Omental fat pad (tissue), 4 donors: ENCODE results near the gene AFAP1. TPM values are rescaled to one million over a fixed set of nuclear protein-coding genes. Genes with fewer than 3 reads are reported as not detected.

Experiments used
- ATAC-seq: fragments of 150-250 bp; one replicate; pipeline ENCODE4 v1.9.1; 2016; ENCODE audit warnings: mild to moderate bottlenecking, moderate library complexity; ENCODE audit not compliant: low FRiP score
- DNase-seq: peaks from one replicate; pipeline ENCODE4 v3.0.0-alpha.2; 2019; ENCODE audit warnings: low spot score
- total RNA-seq, 4 donors: library from RNA; depleted of rRNA; stranded (reverse); fragments of >200 nt; gene quantifications; one replicate each; pipeline ENCODE4 v1.1.0, GENCODE V29; 2016
- TF ChIP-seq, protein P1 (sequence below), 3 donors: fragments of 450-650 bp; IDR thresholded peaks; one replicate each; pipeline ENCODE4 v1.5.1; 2016 to 2017; ENCODE audit warnings: antibody characterized with exemption in 3 of 3, mild to moderate bottlenecking in 3 of 3, moderate library complexity in 2 of 3

The AFAP1 gene
- total RNA-seq, 4 donors from 2014 or later = 24.6 to 35.5 (median 26.9) TPM

DNA sequence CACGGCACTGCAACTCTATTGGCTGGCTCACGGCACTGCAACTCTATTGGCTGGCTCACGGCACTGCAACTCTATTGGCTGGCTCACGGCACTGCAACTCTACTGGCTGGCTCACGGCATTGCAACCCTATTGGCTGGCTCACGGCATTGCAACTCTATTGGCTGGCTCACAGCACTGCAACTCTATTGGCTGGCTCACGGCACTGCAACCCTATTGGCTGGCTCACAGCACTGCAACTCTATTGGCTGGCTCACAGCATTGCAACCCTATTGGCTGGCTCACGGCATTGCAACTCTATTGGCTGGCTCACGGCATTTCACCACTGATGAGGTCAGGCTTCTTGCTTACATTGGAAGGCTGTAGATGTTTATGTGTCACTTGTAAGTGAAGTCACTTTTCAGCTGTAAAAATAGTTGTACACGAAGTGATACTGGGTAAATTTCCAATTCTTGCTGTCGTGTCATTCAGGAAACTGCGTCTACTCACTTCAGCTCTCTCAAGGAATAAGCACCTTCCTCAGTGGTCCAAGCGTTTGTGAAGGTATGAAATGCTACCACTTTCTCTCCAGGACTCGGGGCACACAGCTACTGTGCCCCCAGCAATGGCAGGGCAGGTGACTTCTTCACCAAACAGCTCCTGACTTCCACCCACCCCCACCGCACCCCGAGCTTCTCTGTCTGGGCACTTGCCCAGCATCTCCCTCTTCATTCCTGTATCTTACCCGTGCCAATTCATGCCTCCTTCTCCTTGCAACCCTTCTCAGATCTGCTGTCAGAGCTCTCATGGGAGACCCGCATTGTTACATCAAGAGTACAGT is 141.3 kb downstream of the AFAP1 start:
- TF ChIP-seq, protein P1, sequence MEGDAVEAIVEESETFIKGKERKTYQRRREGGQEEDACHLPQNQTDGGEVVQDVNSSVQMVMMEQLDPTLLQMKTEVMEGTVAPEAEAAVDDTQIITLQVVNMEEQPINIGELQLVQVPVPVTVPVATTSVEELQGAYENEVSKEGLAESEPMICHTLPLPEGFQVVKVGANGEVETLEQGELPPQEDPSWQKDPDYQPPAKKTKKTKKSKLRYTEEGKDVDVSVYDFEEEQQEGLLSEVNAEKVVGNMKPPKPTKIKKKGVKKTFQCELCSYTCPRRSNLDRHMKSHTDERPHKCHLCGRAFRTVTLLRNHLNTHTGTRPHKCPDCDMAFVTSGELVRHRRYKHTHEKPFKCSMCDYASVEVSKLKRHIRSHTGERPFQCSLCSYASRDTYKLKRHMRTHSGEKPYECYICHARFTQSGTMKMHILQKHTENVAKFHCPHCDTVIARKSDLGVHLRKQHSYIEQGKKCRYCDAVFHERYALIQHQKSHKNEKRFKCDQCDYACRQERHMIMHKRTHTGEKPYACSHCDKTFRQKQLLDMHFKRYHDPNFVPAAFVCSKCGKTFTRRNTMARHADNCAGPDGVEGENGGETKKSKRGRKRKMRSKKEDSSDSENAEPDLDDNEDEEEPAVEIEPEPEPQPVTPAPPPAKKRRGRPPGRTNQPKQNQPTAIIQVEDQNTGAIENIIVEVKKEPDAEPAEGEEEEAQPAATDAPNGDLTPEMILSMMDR (IDR thresholded peaks at IDR 0.05) = no peak
- ATAC-seq = no peak
- no peak for DNase-seq

GRCh38 chr4:7797330-7797729 is 142.3 kb downstream of the AFAP1 start:
- DNase-seq (no peak), ATAC-seq (no peak)
- TF ChIP-seq, protein P1 (IDR thresholded peaks at IDR 0.05) = no peak

DNA sequence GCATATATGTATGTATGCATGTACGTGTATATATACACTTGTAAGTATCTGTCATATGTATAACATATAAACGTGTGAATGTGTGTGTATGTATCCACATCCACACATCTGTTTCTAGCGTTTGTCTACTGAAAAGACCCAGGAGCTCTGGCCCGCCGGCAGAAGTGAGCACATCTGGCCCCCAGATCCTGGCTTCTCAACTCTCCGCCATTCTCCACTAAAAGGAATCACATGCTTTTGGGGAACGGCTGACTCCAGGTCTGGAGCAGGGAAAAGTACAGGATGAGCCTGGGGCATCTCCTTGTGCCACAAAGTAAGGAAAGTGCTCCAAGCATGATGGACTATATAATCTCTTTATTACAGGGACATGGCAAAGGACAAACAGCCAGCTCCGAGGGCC is 143.7 kb downstream of the AFAP1 start:
- TF ChIP-seq, protein P1 (IDR thresholded peaks at IDR 0.05) = no peak
- no peak for ATAC-seq

DNA sequence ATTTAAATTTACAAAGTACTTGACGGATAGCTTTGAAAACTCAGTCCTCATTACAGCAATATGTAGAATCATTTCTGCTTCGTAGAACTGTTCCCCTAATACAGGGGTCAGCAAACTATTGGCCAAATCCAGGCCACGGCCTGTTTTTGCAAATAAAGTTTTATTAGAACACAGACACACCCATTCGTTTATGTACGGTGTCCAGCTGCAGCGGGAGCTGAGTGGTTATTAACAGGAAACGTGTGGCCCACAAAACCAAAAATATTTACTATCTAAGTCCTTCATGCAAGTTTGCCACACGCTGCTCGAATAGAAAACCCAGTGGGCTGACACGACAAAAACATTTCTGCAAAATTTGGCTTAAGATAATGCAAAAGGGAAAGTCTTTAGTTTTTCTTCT is 146.5 kb downstream of the AFAP1 start:
- no peak for ATAC-seq
- DNase-seq = no peak
- TF ChIP-seq, protein P1 (IDR thresholded peaks at IDR 0.05) = no peak

More for the DNA sequence above, 143.7 kb downstream of the AFAP1 start:
- no peak for DNase-seq

DNA sequence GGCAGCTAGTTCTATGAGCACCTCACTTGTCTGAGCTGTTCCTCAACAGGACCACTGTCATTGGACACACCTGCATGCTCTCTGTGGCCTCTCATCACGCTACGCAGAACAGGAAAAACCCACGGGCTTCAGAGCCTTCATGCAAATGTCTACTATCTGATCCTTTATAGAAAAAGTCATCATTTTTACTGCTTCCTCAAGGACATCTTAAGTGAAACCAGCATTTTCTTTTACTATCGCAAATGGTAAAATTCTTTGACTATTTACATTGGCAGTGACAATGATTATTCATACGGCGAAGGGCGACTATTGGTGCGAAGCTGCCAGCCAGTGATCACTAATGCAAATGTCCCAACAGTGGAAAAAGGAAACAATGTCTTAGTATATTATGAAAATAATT is 147.0 kb downstream of the AFAP1 start:
- no peak for ATAC-seq
- TF ChIP-seq, protein P1 (IDR thresholded peaks at IDR 0.05) = no peak
- DNase-seq = no peak

DNA sequence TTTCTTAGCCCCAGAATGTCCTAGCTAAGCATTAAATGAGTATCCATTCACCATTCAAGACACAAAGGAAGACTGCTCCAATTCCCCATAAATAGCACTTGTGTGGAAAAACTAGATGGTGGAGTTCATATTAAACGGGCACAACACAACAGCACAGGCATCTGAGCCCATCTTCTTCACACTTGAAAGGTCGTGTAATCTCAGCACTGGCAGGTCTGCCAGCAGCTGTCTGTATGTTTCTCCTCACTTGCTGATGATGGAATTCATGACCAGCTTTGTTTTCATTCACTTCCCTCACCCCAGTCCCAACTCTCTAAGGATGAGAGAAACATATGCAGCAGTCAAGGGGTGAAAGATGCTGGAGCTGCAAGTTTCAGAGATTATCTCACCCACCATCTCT is 148.7 kb downstream of the AFAP1 start:
- ATAC-seq = no peak
- no peak for DNase-seq
- TF ChIP-seq, protein P1 (IDR thresholded peaks at IDR 0.05) = no peak

- no peak for DNase-seq
- ATAC-seq = no peak
- TF ChIP-seq, protein P1 (IDR thresholded peaks at IDR 0.05) = no peak
Measured at GRCh38 chr4:7790023-7790422, 149.6 kb downstream of the AFAP1 start.
